Subcutaneous preadipocyte (primary cell): ENCODE results near the gene STPG2. TPM values are rescaled to one million over a fixed set of nuclear protein-coding genes. Genes with fewer than 3 reads are reported as not detected.

Experiments
- total RNA-seq: library from RNA; depleted of rRNA; stranded (reverse); fragments of >200 nt; gene quantifications from 2 replicates; pipeline ENCODE4 v1.2.3, GENCODE V29; 2012

Gene STPG2
- total RNA-seq = under 0.01 TPM in 1 of 2 replicates, not detected in the other

DNA sequence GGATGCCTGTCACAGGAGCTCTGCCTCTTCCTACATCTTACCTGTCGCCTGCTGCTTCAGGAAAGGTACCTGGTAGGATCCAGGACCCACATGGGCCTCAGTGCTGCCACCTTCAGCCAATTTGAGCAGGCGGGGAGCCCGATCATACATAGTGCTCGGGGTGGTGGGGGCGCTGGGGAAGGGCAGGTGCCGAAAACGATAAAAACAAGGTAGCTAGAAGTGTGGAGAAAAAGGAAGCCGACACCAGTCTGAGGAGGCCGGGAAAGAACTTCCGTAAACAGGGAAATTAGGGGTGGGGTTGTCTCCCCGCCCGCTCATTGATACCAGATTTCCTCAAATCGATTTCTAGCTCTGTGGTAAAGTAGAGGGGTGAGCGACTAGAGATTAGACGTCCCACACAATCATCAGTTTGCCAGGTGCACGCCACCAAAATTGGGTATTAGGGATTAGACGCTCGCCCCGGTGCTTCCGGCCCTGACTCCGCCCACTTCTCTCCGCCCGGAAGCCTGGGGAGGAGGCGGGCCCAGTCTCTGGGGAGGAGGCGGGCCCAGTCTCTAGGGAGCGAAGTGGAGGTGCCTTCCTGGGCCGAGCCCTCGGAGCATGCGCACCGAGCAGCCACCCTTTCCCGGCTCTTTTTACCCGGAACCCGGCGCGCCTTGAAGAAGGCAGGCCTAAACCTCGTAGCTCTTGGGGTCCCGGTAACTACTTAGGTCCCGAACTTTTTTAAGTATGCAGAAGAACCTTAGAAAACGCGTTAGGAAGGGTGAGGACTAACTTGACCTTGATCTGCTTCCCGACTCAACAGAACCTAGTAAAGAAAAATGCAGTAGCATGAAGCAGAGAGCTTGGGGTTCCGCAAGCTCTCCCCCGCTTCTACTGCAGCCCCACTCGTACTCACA, at the start of gene STPG2:
Gene STPG2 (minus strand): TSS at position 476 of the 899 bp plus-strand sequence.

Other genes with a start within 250 kb of the STPG2 start
- gene RAP1GDS1, start 117.9 kb upstream of the STPG2 start, total RNA-seq = 55.1 and 72.3 TPM in 2 replicates